Measurements from ENCODE around the gene DBP. TPM values are rescaled to one million over a fixed set of nuclear protein-coding genes. Genes with fewer than 3 reads are reported as not detected.

Gene DBP
- total and polyA plus RNA-seq, 2 of the 13 experiments (the other 11 are each of a cell fraction or from before 2014, with no cell fraction given), result 1.7 to 5.8 TPM

DNA sequence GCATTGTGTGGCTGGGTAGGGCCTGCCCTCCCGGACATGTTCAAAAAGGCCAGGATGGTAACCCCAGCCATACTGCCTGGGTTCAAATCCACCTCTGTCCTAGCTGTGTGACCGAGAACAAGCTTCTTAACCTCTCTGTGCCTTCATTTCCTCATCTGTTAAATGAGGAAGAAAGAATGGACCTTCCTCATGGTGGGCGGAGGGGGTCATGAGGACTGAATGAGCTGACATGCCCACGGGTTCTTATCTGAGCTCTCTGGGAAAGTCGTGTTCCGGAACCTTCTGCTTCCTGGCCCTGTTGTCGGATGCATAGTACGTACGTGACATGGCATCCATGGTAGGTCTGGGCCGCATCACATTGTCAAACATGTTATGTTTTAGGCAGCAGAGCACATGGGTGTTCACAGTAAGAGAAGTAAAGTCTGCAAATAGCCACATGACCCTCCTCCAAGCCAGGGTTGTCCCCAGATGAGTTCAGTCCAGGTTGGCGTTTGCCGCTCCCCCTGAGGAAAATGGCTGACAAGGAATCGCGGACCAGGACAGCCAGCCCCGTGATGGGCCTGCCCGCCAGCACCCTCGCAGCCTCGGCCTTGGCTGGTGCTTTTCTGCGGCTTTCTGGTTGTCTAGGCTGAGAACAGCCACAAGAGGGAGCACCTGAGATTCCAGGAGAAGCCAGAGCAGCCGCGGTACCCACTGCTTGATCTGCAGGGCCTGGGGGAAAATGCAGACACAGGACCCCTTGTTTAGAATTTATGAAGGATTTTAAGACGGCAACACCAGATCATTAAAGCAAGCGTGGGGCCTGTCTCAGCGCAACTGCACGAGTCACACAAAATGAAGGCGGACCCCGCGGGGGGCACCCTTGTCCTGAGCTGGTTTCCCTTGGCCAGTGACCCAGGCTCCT, 38.0 kb upstream of the DBP start (continued):
- TF ChIP-seq SALL2 (CRISPR knock-in tag; IDR thresholded peaks at IDR 0.05), result peak; percentile 42; the same call in 1 of the 2 replicates
- TF ChIP-seq, protein P1, sequence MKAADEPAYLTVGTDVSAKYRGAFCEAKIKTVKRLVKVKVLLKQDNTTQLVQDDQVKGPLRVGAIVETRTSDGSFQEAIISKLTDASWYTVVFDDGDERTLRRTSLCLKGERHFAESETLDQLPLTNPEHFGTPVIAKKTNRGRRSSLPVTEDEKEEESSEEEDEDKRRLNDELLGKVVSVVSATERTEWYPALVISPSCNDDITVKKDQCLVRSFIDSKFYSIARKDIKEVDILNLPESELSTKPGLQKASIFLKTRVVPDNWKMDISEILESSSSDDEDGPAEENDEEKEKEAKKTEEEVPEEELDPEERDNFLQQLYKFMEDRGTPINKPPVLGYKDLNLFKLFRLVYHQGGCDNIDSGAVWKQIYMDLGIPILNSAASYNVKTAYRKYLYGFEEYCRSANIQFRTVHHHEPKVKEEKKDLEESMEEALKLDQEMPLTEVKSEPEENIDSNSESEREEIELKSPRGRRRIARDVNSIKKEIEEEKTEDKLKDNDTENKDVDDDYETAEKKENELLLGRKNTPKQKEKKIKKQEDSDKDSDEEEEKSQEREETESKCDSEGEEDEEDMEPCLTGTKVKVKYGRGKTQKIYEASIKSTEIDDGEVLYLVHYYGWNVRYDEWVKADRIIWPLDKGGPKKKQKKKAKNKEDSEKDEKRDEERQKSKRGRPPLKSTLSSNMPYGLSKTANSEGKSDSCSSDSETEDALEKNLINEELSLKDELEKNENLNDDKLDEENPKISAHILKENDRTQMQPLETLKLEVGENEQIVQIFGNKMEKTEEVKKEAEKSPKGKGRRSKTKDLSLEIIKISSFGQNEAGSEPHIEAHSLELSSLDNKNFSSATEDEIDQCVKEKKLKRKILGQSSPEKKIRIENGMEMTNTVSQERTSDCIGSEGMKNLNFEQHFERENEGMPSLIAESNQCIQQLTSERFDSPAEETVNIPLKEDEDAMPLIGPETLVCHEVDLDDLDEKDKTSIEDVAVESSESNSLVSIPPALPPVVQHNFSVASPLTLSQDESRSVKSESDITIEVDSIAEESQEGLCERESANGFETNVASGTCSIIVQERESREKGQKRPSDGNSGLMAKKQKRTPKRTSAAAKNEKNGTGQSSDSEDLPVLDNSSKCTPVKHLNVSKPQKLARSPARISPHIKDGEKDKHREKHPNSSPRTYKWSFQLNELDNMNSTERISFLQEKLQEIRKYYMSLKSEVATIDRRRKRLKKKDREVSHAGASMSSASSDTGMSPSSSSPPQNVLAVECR (CRISPR knock-in tag; IDR thresholded peaks at IDR 0.05; ENCODE audit: borderline replicate concordance), result no peak
- TF ChIP-seq YEATS2 (CRISPR knock-in tag; IDR thresholded peaks at IDR 0.05; ENCODE audit: borderline replicate concordance), result peak; percentile 27; the same call in 1 of the 2 replicates
- TF ChIP-seq PHF5A (CRISPR knock-in tag; IDR thresholded peaks at IDR 0.05; ENCODE audit: low read depth, unreplicated experiment), result no peak
- TF ChIP-seq ZNF350 (CRISPR knock-in tag; IDR thresholded peaks at IDR 0.05; ENCODE audit: borderline replicate concordance, low read depth), result 0 out of 2 replicates have a peak, but pooled peaks have one; percentile 26
- TF ChIP-seq ZNF317 (CRISPR knock-in tag; IDR thresholded peaks at IDR 0.05), result peak; percentile 64; the same call in 1 of the 2 replicates
- TF ChIP-seq RXRB (CRISPR knock-in tag; IDR thresholded peaks at IDR 0.05; ENCODE audit: borderline replicate concordance), result peak; percentile 25; the same call in 1 of the 2 replicates
- peak; percentile 73 for TF ChIP-seq ZNF768 (CRISPR knock-in tag; IDR thresholded peaks at IDR 0.05)
- TF ChIP-seq HOXA3 (CRISPR knock-in tag; IDR thresholded peaks at IDR 0.05), result peak; percentile 70
- peak; percentile 44; the same call in 1 of the 2 replicates for TF ChIP-seq ZGPAT (CRISPR knock-in tag; IDR thresholded peaks at IDR 0.05)
- TF ChIP-seq SOX6 (IDR thresholded peaks at IDR 0.05), result no peak
- peak; percentile 47; the same call in 1 of the 2 replicates for TF ChIP-seq SOX6 (CRISPR knock-in tag; IDR thresholded peaks at IDR 0.05)
- peak in 1 of 2 experiments; percentile 51; a peak in 1 of 4 replicates for TF ChIP-seq KLF16 (CRISPR knock-in tag; IDR thresholded peaks at IDR 0.05)
- no peak for TF ChIP-seq ZNF367 (CRISPR knock-in tag; IDR thresholded peaks at IDR 0.05; ENCODE audit: borderline replicate concordance)
- 0 out of 2 replicates have a peak, but pooled peaks have one; percentile 26 for TF ChIP-seq SOX5 (CRISPR knock-in tag; IDR thresholded peaks at IDR 0.05; ENCODE audit: borderline replicate concordance)
- TF ChIP-seq ZNF737 (CRISPR knock-in tag; IDR thresholded peaks at IDR 0.05; ENCODE audit: borderline replicate concordance), result no peak
- no peak for TF ChIP-seq GMEB1 (CRISPR knock-in tag; IDR thresholded peaks at IDR 0.05; ENCODE audit: borderline replicate concordance)
- no peak for TF ChIP-seq SMYD3 (CRISPR knock-in tag; IDR thresholded peaks at IDR 0.05)
- TF ChIP-seq CREM (IDR thresholded peaks at IDR 0.05), result no peak
- TF ChIP-seq CREM (CRISPR knock-in tag; IDR thresholded peaks at IDR 0.05), result no peak
- no peak for TF ChIP-seq CC2D1A (CRISPR knock-in tag; IDR thresholded peaks at IDR 0.05)
- peak; percentile 79 for TF ChIP-seq YY1 (IDR thresholded peaks at IDR 0.05; ENCODE audit: insufficient read depth, insufficient replicate concordance, low read depth, low read length)
- TF ChIP-seq ZFX (CRISPR knock-in tag; IDR thresholded peaks at IDR 0.05; ENCODE audit: low read depth), result peak; percentile 69; the same call in 1 of the 2 replicates

All from HepG2 (cell line).